Fibroblast of skin of left quadriceps (primary cell): ENCODE measurements around the gene RNF223.
A peak's percentile ranks its signal among the peaks of the same experiment; 100 is the strongest.

Experiments used
- DNase-seq, 2 experiments: peaks; one replicate each; pipeline ENCODE4 v3.0.0-alpha.2; 2013; ENCODE audit warnings: low read depth in 2 of 2

RNF223 gene

GRCh38 chr1:1073743-1074587 lies at the start of gene RNF223:
Gene RNF223, minus strand, starts transcription at chr1:1074306. Its CDS starts 1,740 bp downstream, at chr1:1072566.
- DNase-seq, result no peak

- no peak for DNase-seq
Observed at GRCh38 chr1:1122981-1123480, 48.9 kb upstream of the RNF223 start.

GRCh38 chr1:1122078-1122811 lies 48.1 kb upstream of the RNF223 start:
- DNase-seq, result peak; percentile 19 to 32

GRCh38 chr1:1121611-1122077 lies 47.5 kb upstream of the RNF223 start:
- DNase-seq, result no peak

- DNase-seq, result no peak
Observed at GRCh38 chr1:1120866-1121591, 46.9 kb upstream of the RNF223 start.

- no peak for DNase-seq
Observed at GRCh38 chr1:1120096-1120495, 46.0 kb upstream of the RNF223 start.

GRCh38 chr1:1119272-1119890 lies 45.3 kb upstream of the RNF223 start:
- DNase-seq, result no peak

- no peak for DNase-seq
Observed at GRCh38 chr1:1118876-1119220, 44.7 kb upstream of the RNF223 start.

GRCh38 chr1:1118011-1118875 lies 44.1 kb upstream of the RNF223 start:
- no peak for DNase-seq

GRCh38 chr1:1117469-1117831 lies 43.3 kb upstream of the RNF223 start:
- no peak for DNase-seq

GRCh38 chr1:1116701-1117468 lies 42.8 kb upstream of the RNF223 start:
- DNase-seq, result no peak

GRCh38 chr1:1115786-1116700 lies 41.9 kb upstream of the RNF223 start, which contains the start of gene C1orf159:
Gene C1orf159, minus strand, starts transcription at chr1:1116089. Its CDS starts 24,546 bp downstream, at chr1:1091543.
- peak; percentile 96 to 97 for DNase-seq

GRCh38 chr1:1115136-1115785 lies 41.2 kb upstream of the RNF223 start:
- no peak for DNase-seq

GRCh38 chr1:1114431-1114830 lies 40.3 kb upstream of the RNF223 start:
- DNase-seq, result no peak

GRCh38 chr1:1112237-1112985 lies 38.3 kb upstream of the RNF223 start:
- no peak for DNase-seq

- no peak for DNase-seq
Observed at GRCh38 chr1:1111516-1112236, 37.6 kb upstream of the RNF223 start.

- no peak for DNase-seq
Observed at GRCh38 chr1:1110561-1110971, 36.5 kb upstream of the RNF223 start.
